ENCODE results near the gene KMT2E.

KMT2E gene

DNA sequence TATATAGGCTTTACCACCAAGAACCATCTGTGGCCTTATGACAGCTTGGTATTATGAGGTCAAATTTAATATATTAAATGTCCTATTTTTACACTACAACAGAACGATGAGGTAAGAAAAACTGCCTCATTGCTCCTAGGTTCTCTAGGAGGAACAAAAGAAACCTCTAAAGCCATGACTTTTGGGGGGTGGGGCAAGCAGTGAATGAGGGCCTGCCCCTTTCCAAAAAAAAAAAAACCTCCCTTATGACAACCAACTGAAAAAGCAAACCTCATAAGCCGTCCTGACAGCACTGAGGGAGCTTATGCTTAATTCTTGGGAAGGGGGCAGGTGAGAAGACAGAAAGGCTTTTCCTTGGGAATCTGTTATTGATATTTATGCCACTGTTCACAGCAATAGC, 116.6 kb downstream of the KMT2E start:
- DNase-seq (ENCODE audit: low read depth), result no peak

DNA sequence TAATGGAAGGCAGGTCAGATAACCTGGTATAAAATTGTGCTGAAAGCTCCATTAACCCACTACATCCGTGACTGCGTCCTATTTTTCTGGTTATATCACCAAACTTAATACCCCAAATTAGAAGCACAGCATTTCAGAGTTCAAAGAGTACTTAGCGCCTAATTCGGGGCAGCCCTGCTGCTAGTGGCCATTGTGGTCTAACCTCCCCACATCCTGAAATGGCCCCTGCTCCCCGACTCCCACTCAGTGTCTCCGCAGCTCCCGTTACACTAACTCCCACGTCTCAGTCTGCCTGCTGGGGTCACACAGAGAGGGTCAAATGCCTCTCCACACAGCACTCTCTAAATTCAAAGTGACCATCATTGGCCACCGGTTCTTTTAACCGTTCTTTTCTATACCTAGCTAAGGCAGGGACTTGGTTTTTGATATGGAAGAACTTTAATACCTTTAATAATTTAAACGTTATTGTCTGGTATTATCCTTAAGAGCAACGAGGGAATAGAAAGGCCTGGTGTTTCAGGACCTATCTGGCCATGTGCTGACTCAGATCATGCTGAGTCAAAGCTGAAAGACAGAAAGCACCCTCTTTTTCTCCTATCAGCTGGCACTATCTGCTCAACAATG, 117.1 kb downstream of the KMT2E start:
- DNase-seq (ENCODE audit: low read depth), result no peak

DNA sequence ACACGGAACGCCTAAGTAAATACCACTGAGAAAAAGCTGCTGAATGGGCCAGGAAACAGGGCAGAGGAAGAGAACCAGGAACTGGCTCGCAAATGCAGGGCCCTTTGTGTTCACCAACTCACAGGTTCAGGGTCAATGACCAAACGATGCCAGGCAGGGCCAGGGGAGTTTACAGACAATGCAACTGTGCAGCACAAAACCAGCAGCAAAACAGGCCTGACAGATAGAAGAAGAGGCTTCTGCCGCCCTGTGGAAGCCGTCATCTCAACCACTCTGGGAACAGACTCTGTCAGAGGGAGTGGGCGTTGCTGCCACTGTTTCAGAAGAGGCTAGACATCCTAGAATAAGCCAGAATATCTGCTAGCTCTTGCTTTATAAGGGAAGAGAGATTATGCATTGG, 117.9 kb downstream of the KMT2E start:
- DNase-seq (ENCODE audit: low read depth), result no peak

- no peak for DNase-seq (ENCODE audit: low read depth)
Measured at GRCh38 chr7:105132335-105132734, 118.3 kb downstream of the KMT2E start.

- DNase-seq (ENCODE audit: low read depth), result no peak
Measured at GRCh38 chr7:105132835-105133234, 118.8 kb downstream of the KMT2E start.

DNA sequence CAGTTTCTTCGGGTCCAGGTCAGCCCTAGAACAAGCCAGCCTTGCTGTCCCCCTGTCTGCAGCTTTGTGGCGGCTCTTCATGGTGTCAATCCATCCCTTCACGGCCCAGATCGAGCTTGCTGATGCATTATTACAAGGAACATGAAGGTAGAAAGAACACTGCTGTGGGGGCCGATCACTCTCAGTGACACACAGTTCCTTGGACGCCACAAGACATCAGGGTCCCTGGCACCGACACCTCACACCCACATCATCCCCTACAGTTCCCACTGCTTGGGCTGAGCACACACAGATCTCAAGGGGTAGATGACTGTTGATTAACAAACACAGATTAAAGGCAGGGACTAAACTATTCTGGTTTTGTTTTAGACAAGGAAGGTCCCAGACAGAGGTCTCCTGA, 119.4 kb downstream of the KMT2E start:
- no peak for DNase-seq (ENCODE audit: low read depth)

DNA sequence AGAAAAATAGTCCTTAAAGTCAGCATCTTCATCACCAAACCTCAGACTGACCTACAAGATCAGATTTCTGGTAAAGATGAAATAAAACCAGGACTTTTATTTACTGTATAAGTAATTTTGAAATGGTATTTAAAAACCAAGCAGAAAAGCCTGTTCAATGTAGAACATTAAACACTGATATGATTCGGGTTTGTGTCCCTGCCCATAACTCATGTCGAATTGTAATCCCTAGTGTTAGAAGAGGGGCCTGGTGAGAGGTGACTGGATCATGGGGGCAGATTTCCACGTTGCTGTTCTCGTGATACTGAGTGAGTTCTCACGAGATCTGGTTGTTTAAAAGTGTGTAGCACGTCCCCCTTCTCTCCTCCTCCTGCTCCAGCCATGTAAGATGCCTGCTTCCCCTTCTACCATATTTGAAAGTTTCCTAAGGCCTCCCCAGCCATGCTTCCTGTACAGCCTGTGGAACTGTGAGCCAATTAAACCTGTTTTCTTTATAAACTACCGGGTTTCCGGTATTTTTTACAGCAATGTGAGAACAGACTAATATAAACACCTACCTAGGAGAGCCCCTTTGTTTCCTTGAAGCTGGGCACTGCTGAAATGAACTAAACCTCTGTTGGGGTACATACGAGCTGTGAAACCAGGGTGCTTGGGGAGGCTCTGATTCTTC, 120.1 kb downstream of the KMT2E start:
- DNase-seq (ENCODE audit: low read depth), result no peak

DNA sequence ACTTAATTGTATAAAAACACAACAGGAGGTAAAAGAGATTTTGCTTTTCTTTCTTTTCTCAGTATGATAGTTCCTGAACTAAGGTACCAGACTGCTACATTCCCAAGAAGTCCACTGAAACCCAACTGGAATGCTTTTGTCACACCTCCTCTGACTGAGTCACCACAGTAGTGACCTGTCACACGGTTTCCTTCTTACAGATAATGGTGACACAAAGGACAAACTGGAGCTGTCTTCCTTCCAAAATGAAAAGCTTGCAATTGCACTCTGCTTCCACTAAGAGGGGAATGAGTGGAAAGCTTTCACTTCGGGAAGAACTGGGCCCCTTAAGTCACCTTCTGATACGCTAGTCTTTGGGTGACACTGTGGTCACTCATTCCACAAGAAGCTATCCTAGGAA, 122.2 kb downstream of the KMT2E start:
- no peak for DNase-seq (ENCODE audit: low read depth)

DNA sequence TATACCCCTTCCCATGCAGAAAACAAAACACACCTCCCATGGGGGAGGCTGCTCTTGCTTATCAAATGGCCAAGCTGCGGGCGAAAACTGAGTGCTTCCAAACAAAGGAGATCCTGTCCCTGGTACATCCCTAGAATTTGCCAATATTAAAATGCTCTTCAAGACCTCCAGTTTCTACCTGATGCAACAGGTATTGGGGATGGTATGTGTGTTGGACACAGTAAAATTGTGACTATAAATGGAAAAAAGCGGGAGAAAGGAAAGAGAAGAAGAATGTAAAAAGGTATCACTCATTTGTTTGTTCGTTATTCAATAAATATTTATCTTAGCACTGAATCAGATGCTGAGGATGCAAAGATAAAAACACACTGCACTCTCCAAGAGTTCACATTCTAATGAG, 123.9 kb downstream of the KMT2E start:
- no peak for DNase-seq (ENCODE audit: low read depth)

- no peak for DNase-seq (ENCODE audit: low read depth)
Measured at GRCh38 chr7:105139381-105139780, 125.4 kb downstream of the KMT2E start.

DNA sequence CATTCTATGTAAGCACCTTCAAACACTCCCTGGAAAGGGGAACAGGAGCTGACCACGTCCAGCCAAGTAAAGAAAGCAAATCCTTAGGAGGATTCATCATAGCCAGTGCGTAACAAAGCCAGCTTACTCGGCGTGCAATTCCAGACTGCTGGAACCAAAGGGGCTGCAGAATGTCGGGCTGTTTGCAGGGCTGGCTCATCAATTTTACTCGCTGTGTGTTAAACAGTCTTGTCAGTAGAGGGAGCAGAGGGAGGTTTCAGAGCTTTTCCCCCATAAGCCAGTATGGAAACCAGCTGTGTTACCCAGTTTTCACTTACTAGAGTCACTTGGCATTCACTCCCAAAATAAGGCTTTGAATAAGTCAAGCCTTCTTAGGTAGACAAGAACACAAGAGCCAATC, 127.1 kb downstream of the KMT2E start:
- no peak for DNase-seq (ENCODE audit: low read depth)

DNA sequence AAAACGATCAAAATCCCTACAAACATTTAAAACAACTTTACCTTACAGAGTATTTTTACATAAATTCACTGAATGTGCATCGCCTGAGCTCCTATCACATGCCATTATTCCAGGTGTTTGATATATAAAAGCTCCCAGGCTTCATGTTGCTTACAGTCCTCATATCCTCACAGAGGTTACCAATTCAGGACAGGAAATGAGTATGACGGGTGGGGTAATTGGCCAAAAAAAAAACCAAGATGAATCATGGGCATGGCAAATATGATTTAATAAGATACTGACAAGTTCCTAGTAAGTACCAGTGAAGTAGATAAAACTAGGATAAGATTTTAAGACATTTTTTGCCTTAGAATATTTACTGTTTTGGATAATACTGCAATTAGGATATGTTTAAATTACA, 135.8 kb downstream of the KMT2E start:
- DNase-seq (ENCODE audit: low read depth), result no peak

GRCh38 chr7:105151152-105151551, 137.1 kb downstream of the KMT2E start:
- DNase-seq (ENCODE audit: low read depth), result no peak

DNA sequence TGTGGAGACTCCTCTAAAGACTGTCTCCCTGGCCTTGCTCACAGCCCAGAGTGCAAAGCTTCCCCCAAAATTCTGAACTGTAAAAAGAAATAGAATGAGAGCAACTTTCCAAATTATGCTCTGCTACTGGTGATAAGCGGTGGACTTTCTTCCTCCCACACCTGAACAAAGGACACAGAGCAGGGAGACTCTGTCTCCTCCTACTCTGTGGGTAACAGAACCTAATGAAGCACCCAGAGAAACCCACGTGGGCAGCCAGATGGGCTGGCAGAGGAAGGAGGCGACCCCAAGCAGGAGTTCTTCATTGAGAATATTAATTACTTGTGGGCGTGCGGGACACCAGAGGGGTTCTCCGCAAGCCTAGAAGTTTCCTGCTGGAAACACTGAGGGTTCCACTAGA, 139.5 kb downstream of the KMT2E start:
- DNase-seq (ENCODE audit: low read depth), result no peak

DNA sequence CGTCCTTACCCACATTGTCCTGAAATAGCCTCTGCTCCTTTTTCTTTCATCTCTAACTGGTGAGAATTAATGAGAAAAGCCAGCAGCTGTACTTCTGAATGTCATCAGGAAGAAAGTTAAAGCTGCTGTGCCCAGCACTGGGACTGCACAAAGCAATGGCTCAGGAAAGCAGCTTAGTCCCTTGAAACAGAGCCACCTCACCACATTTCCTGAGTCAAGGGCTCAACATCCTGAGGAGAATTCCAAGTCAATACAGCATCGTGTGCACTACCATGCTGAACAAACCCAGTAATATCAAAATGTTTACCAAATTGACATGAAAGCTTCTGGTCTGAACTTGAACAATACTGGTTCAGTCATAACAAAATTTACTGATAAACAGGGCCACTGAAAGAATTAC, 140.1 kb downstream of the KMT2E start:
- DNase-seq (ENCODE audit: low read depth), result no peak

DNA sequence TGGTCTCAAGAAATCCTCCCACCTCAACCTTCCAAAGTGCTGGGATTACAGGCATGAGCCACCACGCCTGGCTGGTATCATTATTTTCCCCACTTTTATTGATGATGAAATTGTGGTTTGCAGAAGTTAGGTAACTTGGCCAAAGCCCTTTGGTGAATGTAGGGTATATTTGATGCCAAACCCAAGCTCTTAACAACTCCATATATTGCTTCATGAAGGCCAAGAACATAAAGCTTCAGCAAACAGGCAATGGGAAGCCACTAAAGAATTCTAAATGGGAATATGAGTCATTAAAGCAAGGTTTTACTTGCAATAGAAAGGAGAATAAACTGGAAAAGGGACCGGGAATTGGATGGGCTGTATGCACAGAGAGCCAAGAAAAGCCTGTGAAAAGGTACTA, 142.7 kb downstream of the KMT2E start:
- no peak for DNase-seq (ENCODE audit: low read depth)

DNA sequence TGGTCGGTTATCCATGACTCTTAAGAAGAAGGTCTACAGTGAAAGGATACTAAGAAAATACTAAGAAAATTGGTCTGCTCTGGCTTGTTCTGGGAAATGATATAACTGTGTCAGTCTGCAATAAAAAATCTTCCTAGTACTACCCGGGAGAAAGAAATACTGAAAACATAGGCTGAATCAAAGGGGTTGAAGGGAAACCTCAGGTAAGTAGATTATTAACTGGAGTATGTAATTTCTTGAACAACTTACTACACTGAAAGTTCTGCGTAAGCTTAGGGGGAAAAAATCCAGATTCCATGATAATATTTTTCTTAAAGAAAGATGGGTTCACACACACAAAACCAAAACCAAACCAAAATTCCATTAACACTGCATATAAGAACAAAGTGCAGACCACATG, 143.3 kb downstream of the KMT2E start:
- no peak for DNase-seq (ENCODE audit: low read depth)

DNA sequence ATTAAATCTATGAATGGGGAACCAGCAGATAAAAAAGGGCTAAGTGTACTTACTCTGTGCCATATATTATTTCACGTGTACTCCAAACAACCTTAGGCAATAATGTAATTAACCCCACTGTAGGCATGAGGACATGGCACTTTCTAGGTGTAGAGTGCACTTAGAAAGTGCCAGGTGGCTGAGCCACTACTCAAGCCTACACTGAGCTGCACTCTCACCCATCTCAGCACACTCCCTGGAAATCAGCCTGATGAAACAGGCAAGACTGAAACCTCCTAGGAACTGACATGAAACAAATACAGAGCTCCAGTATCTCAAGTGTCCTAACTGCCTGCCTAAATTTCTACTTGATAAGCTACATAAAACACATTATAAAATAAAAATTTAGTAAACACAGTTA, 147.4 kb downstream of the KMT2E start:
- DNase-seq (ENCODE audit: low read depth), result no peak

Measured in activated gamma-delta T cell treated with anti-CD3 and anti-CD28 coated beads, Interleukin-2, amount 50 U/mL, for 16 hours (primary cell).